Ascending aorta (tissue), 2 donors: Measurements from ENCODE around the gene ZNF285. TPM values are rescaled to one million over a fixed set of nuclear protein-coding genes. Genes with fewer than 3 reads are reported as not detected.
"Not testable (repeated sequence)": the region's sequence is repeated elsewhere in the genome, so short reads cannot be mapped to it uniquely, and the experiment has no call there.

Source experiments
- DNase-seq, 2 donors: peaks; one replicate each; pipeline ENCODE4 v3.0.0-alpha.2; 2019; ENCODE audit warnings: low spot score in 2 of 2
- H3K27ac ChIP-seq, 2 donors: fragments of 200-600 bp; sonication (generic); one replicate each; pipeline ENCODE4 v1.5.1; 2016 to 2017; ENCODE audit warnings: mild to moderate bottlenecking in 1 of 2
- H3K27me3 ChIP-seq: fragments of 200-600 bp; sonication (generic); one replicate; pipeline ENCODE4 v1.5.1; 2017
- H3K36me3 ChIP-seq, 2 donors: fragments of 200-600 bp; sonication (generic); one replicate each; pipeline ENCODE4 v1.5.1; 2016
- H3K4me1 ChIP-seq, 2 donors: fragments of 200-600 bp; sonication (generic); one replicate each; pipeline ENCODE4 v1.5.1; 2016 to 2017; ENCODE audit warnings: mild to moderate bottlenecking in 1 of 2
- H3K4me3 ChIP-seq, 2 donors: fragments of 200-600 bp; sonication (generic); one replicate each; pipeline ENCODE4 v1.5.1; 2016 to 2017; ENCODE audit warnings: mild to moderate bottlenecking in 1 of 2
- H3K9me3 ChIP-seq, 2 donors: fragments of 200-600 bp; sonication (generic); one replicate each; pipeline ENCODE4 v1.5.1; 2016
- intact Hi-C: fragments of 100-400 bp; cut with DNase I; formaldehyde crosslinking; loops from one replicate; pipeline ENCODE4 v1.15.1; 2023
- total RNA-seq: library from RNA; depleted of rRNA; stranded (reverse); fragments of >200 nt; gene quantifications from one replicate; pipeline ENCODE4 v1.1.0, GENCODE V29; 2016
- TF ChIP-seq, protein P1 (sequence below), 3 experiments: fragments of 200-600 bp in 2 of 3; fragments of 450-650 bp in 1 of 3; sonication (generic) in 2 of 3; IDR thresholded peaks; one replicate each; pipeline ENCODE4 v1.5.1; 2016 to 2019; ENCODE audit warnings: antibody characterized with exemption in 3 of 3, mild to moderate bottlenecking in 1 of 3, moderate library complexity in 1 of 3

Gene ZNF285
- not detected for total RNA-seq

DNA sequence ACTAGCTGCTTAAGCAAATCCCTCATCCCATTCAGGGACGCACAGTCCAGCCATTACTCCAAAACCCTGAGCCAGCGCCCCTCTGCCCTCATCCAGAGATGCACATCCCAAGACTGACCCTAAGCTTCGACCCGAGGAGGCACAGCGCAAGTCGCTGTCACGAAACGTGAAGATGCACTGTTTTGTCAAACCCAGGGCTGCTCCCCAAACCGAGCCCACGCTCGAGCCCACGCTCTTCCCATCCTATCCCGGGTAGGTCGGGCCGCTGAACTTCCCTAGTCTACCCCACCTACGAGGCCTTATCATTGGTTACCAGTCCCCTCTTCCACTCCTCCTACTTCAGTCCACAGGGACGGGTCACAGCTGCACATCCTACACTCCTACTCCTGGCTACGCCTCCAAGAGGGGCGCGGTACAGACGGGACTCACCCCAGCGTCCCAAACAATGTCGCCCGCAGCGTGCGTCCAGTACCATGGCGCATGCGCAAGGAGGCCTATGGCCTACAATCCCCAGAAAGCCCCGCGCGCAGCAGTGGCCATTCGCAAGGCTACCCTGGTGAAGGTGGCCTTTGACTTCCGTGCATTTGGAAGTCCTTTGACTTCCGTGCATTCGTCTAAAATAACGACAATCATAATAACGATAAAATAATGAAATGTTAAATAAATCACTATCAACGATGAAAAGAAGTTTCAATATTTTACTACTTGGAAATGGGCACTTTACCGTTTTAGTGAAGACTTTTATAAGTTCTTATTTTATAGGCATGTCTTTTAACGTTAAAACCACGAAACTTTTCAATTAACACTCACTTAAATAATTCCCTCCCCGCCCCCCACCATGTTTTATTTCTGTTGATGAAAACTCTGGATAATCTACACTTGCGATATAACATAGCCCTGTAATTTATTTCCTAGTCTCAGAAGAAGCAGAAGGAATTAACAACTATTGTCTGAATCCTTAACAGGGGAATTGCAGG lies at the start of gene ZNF285:
Gene ZNF285, minus strand, starts transcription at position 470 of the 977 bp plus-strand sequence. CDS start 4,395 bp downstream, outside the sequence.
- peak within 1 kb of the TSS in 1 of 2 donors; percentile 7 for H3K27ac ChIP-seq
- no peaks in the 10 kb centered on the region for H3K36me3 ChIP-seq
- DNase-seq, result peak; percentile 36 to 90
- H3K27me3 ChIP-seq, result no peaks in the 10 kb centered on the region
- H3K4me1 ChIP-seq, result no peaks in the 10 kb centered on the region
- intact Hi-C loops, result no loop called here
- TF ChIP-seq, protein P1, sequence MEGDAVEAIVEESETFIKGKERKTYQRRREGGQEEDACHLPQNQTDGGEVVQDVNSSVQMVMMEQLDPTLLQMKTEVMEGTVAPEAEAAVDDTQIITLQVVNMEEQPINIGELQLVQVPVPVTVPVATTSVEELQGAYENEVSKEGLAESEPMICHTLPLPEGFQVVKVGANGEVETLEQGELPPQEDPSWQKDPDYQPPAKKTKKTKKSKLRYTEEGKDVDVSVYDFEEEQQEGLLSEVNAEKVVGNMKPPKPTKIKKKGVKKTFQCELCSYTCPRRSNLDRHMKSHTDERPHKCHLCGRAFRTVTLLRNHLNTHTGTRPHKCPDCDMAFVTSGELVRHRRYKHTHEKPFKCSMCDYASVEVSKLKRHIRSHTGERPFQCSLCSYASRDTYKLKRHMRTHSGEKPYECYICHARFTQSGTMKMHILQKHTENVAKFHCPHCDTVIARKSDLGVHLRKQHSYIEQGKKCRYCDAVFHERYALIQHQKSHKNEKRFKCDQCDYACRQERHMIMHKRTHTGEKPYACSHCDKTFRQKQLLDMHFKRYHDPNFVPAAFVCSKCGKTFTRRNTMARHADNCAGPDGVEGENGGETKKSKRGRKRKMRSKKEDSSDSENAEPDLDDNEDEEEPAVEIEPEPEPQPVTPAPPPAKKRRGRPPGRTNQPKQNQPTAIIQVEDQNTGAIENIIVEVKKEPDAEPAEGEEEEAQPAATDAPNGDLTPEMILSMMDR (IDR thresholded peaks at IDR 0.05), result no peak
- peak within 1 kb of the TSS; percentile 56 to 59 for H3K4me3 ChIP-seq
- peaks cover under 1 to 58% of the 10 kb centered on the region in 2 donors for H3K9me3 ChIP-seq

DNA sequence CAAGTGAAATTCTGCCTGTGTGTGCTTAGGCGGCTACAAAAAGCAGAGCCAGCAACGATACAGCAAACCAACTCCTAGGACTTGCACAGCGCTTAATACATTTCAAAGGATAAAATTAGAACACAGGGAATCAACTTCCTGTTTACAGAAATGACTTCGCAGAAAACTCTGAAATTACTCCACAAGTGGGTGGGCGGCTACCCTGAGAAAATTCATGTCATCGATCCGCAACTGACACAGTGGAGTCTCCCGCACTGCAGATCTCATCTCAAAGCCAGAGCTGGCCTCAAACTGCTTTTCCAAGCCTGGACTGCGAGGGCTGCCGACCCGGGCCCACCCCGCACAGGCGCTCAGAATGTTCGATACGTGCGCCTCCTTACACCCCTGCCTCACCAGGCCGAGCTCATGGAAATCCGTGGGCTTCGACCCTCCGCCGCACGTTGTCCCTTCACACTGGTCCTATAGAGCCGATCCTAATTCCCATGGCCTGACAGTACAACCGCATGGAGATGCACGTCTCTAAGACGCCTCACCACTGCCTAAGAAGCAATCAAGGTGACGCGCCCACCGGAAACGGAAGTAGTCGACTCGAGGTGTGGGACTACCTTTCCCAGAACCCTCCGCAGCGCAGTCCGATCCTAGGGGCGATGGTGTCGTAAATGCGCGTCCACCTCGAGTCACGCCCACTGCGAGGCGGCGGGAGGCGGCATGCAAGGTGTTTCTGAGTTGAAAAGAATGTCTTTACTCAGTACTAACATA lies 46.7 kb upstream of the ZNF285 start, which contains the start of gene ZNF229:
Gene ZNF229, minus strand, starts transcription at position 557 of the 759 bp plus-strand sequence. CDS start 5,625 bp downstream, outside the sequence.
- Histone ChIP-seq H3K27me3 (no peaks in the 10 kb centered on the region), H3K9me3 (peaks cover 20 to 71% of the 10 kb centered on the region in 2 donors), H3K4me3 (peak within 1 kb of the TSS; percentile 59 to 73), H3K4me1 (peaks cover 0 to 3% of the 10 kb centered on the region in 2 donors), H3K36me3 (peaks cover 2 to 27% of the 10 kb centered on the region in 2 donors), H3K27ac (peak within 1 kb of the TSS in 1 of 2 donors; percentile 4)
- DNase-seq, result peak; percentile 11 to 85
- TF ChIP-seq, protein P1 (IDR thresholded peaks at IDR 0.05), result no peak
- intact Hi-C loops, result no loop called here

DNA sequence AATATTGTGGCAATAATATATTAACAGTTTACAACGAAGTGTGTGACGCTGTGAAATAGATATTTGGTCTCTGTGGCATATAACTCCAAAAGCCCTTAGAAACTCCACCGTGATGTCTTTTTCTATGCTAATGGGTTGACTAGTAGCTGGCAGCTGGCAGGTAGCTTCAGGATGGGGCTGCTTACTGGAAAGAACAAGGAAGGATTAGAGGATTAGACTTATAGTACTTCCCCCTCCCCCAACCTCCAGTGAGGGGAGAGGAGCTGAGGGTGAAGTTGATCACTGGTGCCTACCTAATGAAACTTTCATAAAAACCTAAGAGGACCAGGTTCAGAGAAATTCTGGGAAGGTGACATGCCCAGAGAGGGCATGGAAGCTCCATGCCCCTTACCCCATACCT lies 37.0 kb upstream of the ZNF285 start:
- peaks cover 63 to 84% of the 10 kb centered on the region in 2 donors for H3K36me3 ChIP-seq
- no peak for DNase-seq
- no peaks in the 10 kb centered on the region for H3K4me1 ChIP-seq
- TF ChIP-seq, protein P1 (IDR thresholded peaks at IDR 0.05), result no peak
- no peak overlapping the region for H3K4me3 ChIP-seq
- no peak overlapping the region for H3K27ac ChIP-seq
- peaks cover 68 to 98% of the 10 kb centered on the region in 2 donors for H3K9me3 ChIP-seq
- H3K27me3 ChIP-seq, result no peaks in the 10 kb centered on the region
- intact Hi-C loops, result no loop called here

DNA sequence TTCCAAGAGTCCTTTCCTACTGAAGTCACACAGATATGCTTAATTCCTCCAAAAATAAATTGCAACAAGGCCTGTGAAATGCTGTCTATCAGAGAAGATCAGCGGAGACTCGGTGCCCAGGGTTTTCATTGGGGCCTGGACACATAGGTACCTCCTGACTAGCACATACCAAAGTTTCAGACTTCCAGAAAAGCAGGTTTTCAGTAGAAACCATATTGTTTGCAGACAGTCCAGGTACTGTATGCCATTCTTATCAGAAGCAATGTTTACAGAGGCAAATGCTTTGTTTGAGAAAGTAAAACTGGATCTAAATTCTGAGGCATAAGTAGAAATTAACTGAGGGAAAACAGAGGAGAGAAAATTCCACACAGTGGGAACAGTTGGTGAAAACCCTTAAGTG lies 34.0 kb upstream of the ZNF285 start:
- H3K4me1 ChIP-seq, result no peaks in the 10 kb centered on the region
- TF ChIP-seq, protein P1 (IDR thresholded peaks at IDR 0.05), result no peak
- no peak overlapping the region for H3K27ac ChIP-seq
- intact Hi-C loops, result no loop called here
- H3K9me3 ChIP-seq, result peaks cover 73 to 97% of the 10 kb centered on the region in 2 donors
- H3K27me3 ChIP-seq, result no peaks in the 10 kb centered on the region
- DNase-seq, result no peak
- H3K4me3 ChIP-seq, result no peak overlapping the region
- H3K36me3 ChIP-seq, result peaks cover 63 to 80% of the 10 kb centered on the region in 2 donors

DNA sequence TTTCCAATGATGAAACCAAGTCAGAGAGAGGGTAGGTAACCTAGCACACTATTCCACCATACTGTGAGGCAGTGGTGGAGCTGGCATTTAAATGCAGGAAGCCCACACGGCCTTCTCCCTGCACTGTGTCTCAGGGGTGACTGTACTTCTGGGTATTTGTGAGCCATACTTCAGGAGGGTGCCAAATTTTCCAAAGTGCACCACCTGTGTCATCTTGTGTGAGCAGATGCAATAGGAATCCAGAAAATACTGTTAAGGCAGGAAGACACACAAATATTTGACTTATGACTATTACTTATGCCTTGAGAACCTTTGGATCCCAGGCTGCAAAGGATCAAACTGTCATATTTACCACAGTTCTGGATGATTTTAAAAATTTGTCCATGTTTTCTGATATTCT lies 29.5 kb upstream of the ZNF285 start:
- Histone ChIP-seq H3K4me1 (no peaks in the 10 kb centered on the region), H3K27me3 (no peaks in the 10 kb centered on the region), H3K9me3 (peaks cover 83 to 99% of the 10 kb centered on the region in 2 donors), H3K27ac (no peak overlapping the region), H3K36me3 (peaks cover 61 to 69% of the 10 kb centered on the region in 2 donors), H3K4me3 (no peak overlapping the region)
- DNase-seq, result no peak
- intact Hi-C loops, result no loop called here
- TF ChIP-seq, protein P1 (IDR thresholded peaks at IDR 0.05), result no peak

DNA sequence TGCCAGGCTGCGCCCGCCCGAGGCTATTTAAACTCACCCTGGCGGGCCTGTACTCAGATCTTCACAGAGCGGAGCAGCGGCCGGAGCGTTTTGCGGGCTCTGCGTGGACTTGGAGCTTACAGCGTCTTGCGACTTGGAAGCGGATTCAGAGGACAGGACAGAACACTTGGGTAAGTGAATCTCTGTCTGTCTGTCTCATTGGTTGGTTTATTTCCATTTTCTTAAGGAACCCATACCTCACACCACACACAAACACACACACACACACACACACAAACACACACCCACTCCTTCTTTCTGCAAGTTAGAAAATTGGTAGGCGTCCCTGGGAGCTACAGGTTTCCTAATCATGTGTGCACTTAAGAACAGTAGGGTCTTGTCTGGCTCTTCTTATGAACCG lies 14.1 kb upstream of the ZNF285 start:
- H3K27me3 ChIP-seq, intact Hi-C loops, H3K27ac ChIP-seq, H3K36me3 ChIP-seq, DNase-seq, H3K4me3 ChIP-seq, H3K4me1 ChIP-seq: not testable (repeated sequence)
- H3K9me3 ChIP-seq, result peaks cover 22 to 54% of the 10 kb centered on the region in 2 donors

DNA sequence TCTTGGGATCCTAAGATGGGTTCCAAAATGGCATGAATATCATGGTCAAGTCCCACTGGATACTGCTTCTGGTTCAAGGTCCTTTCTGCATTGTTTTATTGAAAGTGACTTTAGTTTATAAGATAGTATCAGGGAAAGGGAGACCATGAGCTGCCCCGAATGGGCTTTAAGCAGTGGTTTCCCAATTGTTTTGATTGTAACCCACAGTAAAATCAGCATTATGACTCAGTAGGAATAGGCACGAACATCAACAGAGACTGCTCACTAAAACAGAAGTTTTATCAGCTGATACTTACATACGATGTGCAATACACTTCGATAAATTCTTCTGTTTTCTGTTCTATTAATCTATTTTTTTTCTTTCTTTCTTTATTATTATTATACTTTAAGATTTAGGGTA lies 12.1 kb downstream of the ZNF285 start:
- H3K4me3 ChIP-seq, H3K27ac ChIP-seq, intact Hi-C loops, H3K4me1 ChIP-seq, DNase-seq, H3K27me3 ChIP-seq: not testable (repeated sequence)
- Histone ChIP-seq H3K36me3 (peaks cover 33 to 58% of the 10 kb centered on the region in 2 donors), H3K9me3 (peaks cover 18 to 21% of the 10 kb centered on the region in 2 donors)
